HG02884 (cell line): ENCODE measurements around the gene EFCAB6.

ENCODE experiments used
- ATAC-seq: cut with Tn5 transposase; IDR thresholded peaks from one replicate; pipeline ENCODE4 v1.9.1; 2021; ENCODE audit warnings: mild to moderate bottlenecking, moderate library complexity; ENCODE audit not compliant: unreplicated experiment

EFCAB6 gene

DNA sequence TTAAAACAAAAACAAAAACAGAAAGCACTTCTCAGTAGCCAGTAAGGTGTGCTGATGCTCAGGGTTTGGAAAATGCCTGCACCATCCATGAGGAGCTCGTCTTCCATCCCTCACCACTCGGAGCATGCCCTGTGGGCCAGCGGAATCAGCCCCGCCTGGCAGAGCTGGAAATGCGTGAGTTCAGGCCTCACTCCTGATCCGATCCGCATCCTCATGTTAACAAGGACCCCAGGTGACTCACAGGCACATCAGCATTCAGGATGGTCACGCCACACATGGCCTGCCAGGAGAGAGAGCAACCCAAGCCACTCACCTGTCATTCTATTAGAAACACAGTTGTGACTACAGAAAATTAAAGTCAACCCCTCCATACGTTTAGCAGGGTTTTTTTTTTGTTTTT is 211.8 kb downstream of the EFCAB6 start:
- ATAC-seq: no peak

DNA sequence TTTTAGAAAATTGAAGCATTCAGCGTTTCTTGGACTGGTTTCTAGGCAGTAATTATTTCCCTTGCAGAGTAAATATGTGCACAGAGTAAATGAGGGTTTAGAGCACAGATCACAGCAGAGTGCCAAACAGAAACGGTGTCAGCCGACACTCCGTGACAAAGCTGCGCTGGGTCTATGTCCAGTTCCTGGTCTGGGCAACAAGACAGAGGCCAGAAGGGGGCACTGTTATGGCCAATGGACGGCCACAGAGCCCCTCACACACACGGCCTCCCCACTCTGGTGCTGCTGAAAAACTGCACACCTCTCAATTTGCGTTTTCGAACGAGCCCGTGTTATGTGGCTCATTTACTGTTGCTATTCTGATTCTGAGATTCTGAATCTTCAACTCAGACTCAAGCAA is 219.6 kb downstream of the EFCAB6 start:
- ATAC-seq: no peak

DNA sequence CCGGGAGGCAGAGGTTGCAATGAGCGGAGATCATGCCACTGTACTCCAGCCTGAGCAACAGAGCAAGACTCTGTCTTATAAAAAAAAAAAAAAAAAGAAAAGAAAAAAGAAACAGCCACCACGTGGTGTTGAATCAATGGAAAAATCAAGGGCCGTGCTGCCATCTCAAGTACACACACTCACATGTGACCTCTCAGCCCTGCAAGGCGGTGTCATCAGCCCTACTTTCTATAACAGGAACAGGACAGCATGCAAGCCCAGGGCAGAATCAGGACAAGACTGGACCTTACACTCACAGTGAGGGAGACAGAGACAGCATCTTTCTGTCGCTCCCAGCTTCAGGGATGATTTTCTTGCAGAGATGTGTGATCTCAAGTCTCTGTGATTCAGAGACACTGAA is 220.7 kb downstream of the EFCAB6 start:
- ATAC-seq: no peak

DNA sequence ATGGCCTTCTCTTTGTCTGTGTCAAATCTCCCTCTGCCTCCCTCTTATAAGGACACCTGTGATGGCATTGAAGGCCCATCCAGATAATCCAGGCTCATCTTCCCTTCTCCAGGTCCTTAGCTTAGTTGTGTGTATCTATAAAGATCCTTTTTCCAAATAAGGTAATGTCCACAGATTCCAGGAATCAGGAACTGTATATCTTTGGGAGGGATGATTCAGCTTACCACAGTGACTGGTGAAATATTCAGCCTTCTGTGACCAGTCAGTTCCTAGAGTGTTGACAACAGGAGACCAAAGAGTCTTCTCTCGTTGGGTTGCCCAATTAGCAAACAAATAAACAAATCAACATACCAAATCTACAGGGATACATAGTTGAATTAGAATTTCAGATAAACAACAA is 224.5 kb downstream of the EFCAB6 start:
- ATAC-seq: no peak

DNA sequence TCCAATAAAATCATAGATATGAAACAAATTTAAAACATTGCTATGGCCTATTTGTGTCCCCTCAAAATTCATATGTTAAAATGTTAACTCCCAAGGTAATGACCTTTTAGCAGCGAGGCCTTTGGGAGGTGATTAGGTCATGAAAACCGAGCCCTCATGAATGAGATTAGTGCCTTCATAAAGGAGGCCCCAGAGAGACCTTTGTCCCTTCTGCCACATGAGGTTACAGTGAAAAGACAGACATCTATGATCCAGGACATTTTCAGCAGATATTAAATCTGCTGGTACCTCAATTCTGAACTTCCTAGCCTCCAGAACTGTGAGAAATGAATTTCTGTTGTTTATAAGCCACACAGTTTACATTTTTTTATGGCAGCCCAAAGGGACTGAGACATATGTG is 228.6 kb downstream of the EFCAB6 start:
- ATAC-seq: no peak

DNA sequence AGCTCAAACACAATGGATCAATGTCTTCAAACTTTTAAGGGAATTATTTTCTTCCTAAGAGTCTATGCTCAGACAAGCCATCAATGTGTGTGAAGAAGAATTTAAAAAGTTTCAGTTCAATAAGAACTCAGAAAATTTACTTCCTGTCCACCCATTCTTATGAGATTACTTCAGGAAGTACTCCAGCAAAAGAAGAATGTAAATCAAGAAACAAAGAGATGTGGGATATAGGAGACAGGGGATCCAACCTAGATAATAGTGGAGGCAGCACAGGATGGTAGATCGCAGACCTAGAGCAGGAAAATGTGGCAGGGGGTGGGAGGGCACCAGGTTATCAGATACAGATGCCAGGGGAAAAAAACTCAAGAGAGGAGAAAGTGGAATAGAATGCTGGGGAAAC is 229.7 kb downstream of the EFCAB6 start:
- ATAC-seq: no peak

DNA sequence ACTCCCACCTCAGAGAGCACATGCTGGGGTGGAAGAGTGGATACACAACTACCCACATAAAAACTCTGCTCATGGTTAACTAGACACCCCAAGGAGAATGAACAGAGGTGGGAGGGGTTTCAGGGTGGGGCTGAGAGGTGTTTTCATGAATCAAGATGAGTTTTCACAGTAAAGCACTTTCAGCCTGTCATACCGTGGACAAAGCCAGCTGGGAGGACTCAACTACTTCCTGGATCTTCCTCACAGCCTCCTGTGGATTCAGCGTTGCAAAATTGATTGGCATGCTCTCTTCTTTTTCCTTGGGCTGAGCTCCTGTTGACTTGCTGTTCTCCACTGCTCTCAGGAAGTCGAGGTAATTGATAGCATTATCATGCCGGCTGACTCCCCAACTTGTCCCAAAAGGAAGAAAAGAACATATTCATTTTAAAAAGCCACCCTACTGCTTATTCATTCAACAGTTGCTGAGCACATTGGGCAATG is 231.8 kb downstream of the EFCAB6 start:
- ATAC-seq: no peak

DNA sequence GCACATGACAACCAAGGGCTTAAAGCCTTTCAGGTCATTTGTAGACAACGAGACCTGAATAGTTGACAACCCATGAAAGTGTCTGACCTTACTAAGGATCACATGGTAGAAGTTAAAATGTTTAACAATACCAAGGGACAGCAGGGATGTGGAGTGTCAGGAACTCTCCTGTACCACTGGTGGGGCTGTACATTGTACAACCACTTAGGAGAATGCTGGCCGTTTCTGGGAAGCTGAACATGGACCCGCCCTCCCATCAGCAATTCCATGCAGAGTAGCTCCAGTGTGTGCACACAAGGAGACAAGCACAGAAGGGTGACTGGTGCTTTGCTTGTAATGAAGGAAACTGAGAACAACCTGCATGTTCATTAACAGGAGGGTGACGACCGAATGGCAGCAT is 237.4 kb downstream of the EFCAB6 start:
- ATAC-seq: no peak

DNA sequence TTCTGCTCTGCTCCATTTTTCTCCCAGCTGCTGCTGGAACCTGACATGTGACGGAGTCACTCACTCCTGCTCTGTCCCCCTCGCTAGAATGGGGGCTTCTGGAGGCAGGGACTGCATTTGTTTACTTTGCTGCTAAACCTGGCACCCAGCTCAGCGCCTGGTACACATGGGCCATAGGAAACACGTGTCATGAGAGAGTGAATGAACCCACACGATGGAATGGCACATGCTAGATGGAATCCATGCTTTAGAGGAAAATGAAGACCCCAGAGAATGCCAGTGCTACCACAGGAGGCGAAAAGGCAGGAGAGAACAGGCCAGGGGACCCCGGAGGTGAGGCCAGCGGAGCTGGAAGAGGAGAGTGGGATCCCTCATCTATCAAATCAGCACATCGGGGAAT is 239.4 kb downstream of the EFCAB6 start:
- no peak for ATAC-seq

DNA sequence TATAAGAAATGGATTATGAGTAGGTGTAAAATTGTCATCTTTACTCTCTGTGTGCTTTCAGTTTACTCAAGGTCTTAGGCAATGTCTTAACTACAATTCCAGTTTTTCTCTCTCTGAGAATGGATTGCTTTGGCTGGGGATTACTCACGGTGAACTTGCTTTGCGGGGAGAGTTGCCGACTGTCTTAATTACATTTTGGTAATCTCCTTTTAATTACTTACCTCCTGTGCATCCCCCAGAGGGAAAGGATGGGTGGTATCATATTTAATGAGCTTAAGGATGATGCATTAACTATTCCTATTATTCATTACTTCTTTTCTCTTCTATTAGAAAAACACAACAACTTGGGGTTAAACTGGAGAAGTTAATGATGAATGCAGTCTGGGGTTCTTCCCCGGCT is 240.9 kb downstream of the EFCAB6 start:
- ATAC-seq: no peak

DNA sequence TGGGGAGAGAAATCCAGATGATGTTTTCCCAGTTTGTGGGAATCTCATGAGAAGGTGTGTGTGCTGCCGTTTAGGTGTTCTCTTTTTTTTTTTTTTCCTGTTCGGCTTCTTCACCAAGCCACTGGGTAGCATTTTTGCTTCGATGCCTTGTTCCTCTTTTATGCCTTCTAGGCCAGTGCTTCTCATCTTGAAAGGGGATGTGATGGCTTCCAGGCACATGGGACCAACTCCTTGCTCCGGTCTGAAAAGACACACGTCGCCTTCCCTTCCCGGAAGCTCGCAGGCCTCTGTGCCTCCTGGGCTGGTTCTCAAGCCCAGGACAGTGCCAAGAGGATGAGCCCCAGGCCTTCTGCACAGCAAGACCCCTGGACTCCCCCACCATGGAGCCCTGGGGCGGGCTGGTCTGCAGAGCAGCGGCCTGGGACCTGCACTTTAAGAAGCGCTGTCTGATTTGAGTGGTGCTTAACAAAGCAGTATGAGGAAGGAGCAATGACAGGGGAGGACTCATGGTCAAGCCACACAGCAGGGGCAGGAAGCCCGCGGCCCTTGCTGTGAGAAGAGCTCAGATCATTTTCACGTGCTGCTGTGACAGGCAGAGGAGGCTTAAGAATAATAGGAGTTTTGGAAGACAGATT is 241.5 kb downstream of the EFCAB6 start:
- ATAC-seq: no peak

DNA sequence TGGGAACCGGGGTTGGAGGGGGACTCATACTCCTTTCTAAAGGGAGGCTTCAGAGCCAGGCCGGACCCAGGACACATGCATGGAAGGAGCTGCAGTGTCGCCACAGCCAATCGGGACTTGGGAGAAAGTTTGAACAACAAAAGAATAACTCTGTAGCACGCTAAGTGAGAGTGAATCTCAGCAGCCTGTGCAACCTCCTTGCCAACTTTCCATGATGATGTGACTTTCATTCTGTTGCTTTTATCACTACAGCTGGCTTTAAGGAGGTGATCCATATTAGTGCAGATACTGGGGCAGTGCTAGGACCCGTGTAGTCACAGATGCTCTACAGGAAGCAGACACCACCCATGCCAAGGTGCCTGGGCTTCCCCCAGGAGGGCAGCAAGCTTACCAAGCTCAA is 243.0 kb downstream of the EFCAB6 start:
- no peak for ATAC-seq

DNA sequence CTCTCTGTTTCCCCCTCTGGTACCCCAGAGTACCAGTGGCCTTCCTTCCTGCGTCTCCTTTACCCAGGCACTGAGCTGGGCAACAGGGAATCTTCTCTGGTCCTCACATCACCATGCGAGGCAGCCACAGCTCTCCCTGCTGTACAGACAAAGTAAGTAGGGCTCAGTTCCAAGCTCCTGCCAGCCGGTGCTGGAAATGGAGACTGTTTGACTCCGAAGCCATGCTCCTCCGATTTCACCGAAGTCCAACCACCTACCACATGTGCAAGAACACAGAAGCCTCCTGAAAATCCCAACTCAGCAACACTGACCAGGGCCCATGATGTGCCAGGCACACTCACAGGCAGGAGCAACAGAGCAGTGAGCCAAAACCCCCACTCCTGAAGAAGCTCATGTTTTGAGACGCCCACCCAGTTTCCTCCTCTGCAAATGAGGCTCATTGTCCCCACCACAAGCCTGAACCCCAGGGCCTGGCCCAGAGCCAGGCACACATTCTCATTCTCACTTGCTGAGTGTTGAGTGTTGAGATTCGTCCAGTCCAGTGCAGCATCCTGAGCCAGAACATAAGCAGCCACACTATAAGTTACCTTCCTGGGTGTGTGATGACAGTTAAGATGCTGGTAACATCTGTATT is 244.3 kb downstream of the EFCAB6 start:
- ATAC-seq: no peak

DNA sequence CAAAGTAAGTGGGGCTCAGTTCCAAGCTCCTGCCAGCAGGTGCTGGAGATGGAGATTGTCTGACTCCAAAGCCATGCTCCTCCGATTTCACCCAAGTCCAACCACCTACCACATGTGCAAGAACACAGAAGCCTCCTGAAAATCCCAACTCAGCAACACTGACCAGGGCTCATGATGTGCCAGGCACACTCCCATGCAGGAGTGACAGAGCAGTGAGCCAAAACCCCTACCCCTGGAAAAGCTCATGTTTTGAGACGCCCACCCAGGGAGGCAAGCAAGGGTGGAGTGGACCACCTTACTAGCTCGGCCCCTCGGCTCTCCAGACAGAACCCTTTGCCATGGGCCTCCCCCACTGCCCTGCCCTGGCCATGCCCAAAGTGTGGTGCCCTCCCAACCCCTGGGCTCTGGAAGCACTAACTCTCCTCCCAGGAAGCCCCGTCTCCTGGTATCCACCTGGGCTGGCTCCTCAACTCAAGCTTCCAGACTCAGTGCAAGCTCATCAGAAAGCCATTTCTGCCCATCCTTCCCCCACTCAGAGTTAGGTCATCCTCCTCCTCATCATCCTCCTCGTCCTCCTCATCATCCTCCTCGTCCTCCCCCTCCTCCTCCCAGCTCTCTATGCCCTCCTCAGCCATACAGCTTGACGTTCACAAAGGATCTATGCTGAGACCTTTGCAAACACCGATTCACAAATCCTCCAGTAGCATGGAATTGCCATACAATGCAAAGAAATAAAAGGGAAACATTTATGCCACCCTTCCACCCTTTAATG is 245.4 kb downstream of the EFCAB6 start:
- ATAC-seq: no peak

DNA sequence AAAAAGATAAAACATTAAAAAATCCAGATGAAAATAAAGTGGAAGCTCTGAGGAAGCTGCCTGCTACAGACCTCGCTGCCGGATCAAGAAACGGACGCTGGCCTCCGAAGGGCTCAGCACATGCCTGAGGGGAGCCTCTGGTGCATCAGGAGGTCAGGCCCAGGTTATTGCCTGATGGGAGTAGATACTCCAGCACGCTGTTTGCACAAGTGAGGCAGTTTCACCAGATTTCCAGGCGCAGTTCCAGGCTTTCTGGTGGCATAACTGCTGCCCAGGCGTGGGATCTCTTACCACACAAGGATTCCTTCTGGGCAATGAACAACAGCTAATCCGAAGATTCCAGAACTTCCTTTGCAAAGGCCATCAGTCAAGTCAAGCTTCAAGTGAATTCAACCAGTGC is 246.1 kb downstream of the EFCAB6 start:
- ATAC-seq: no peak

DNA sequence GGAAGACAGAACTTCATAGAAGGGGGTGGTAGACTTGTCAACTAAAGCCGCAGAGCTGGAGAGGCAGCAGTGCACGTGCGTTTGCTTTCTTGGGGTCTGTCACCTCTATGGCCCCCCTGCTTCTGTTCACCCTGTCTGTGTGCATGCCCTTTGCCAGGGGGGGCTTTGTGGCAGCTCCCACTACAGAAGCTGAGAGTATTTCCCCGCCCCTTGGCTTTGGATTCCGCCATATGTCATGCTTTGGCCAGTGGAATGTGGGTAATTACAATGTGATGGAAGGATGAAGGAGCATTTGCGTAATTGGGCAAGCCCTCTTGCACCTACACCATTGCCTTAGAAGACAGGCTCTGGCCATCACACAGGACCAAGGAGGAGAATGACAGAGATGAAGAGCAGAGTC is 247.2 kb downstream of the EFCAB6 start:
- no peak for ATAC-seq

DNA sequence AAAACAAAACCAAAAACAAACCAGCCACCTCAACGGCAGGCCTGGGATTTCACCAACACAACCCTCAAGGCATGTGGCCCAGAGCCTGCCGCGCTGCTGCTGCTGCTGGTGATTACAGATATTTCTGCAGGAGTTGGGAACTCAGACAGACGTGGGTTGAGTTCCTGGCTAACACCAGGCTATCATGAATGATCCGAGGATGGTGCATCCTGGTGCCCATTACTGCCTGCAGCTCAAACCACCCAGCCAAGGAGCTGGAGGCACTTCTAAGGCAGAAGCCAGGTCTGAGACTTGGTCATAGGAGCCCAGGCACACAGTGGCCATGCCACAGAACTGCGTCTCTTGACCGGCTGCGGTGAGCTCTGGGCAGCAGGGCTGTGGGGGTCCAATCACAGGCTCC is 248.5 kb downstream of the EFCAB6 start:
- ATAC-seq: no peak

DNA sequence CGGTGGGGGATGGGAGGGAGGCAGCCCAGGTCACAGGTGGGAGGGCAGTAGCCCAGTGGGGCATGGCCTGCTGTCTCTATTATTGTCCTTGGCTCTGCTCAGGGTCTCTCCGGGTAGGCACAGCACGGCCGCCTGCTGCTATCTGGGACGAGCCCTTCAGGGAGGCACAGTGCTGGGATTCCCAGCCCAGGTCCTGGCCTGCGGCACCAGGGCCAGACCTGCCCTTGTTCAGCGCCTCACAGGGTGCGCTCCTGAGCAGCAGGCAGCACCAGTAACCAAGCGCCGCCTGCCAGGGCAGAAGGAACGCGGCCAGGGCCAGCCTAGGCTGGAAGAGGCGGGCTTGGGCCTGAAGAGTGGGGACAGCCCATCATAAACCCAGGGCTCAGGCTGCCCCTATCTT is 249.3 kb downstream of the EFCAB6 start:
- ATAC-seq: no peak

DNA sequence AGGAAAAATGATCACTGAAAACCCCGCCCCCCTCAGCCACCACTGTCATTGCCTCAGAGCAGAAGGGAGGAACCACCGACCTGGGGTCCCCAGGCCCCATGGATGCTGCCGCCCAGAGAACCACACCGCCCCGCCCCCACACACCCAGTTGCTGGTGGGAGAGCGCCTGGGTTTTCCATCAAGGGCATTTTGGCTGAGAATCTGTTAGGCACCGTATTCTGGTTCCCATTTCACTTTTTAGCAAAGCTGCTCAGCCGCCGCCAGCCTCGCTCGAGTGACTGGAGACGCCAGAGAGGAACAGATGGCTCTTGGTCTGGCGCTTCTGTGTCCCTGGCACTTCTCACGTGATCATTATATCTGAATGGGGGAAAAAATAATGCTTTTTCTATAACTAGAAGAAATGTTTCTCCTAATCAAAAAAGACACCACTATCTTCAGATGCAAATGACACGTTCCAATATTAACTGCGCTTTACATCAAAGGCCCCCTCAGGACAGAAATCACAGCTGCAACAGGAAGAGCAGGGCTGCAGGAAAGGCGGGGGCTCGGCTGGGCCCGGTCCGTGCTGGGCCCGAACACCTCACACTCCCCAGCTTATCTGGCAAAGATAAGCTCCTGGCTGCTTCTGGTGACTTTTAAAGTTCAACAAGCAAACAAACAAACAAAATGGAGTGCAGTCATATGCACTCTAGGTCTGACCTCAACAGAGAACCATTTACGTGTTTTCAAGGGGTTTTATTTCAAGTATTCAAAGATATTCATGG is 250.5 kb downstream of the EFCAB6 start:
- no peak for ATAC-seq

DNA sequence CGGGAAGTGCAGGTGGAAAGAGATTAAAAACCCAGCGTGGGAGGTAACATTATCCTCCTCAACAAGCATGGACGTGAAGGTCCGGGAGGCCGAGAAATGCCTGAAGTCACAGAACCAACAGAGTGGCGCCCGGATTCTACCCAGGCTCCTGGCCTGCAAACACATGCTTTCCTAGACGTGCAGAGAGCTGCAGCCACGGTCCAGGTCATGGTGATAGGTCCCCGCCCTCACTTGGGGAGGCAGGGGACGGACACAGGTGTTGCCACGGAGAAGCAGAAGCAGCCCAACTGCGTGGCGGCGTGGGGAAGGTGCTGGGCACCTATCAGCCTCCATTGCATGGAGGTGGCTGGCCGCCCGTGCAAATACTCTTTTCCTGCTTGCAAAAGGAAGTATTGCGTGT is 251.5 kb downstream of the EFCAB6 start:
- ATAC-seq: no peak
